GM12891 (cell line): ENCODE data around the gene KCP.

ENCODE experiments used
- DNase-seq: peaks from one replicate; pipeline ENCODE4 v3.0.0; 2011; ENCODE audit warnings: low spot score; ENCODE audit not compliant: insufficient read length
- FAIRE-seq: peaks from 2 replicates; lab custom pipeline; 2011; peaks lifted over from hg19 to GRCh38; lab: Jason Lieb, UNC
- PAX5 ChIP-seq: IDR thresholded peaks from 2 replicates; pipeline ENCODE4 v1.6.1; 2011; ENCODE audit warnings: low read length, moderate library complexity, mild to moderate bottlenecking; ENCODE audit not compliant: insufficient read depth, severe bottlenecking
- POLR2A ChIP-seq: IDR thresholded peaks from 2 replicates; pipeline ENCODE4 v1.6.1; 2011; ENCODE audit warnings: low read depth, low read length, control low read depth
- POLR2AphosphoS5 ChIP-seq: IDR thresholded peaks from 2 replicates; pipeline ENCODE4 v1.6.1; 2011; ENCODE audit warnings: low read depth, low read length, control low read depth
- POU2F2 ChIP-seq: IDR thresholded peaks from 2 replicates; pipeline ENCODE4 v1.6.1; 2011; ENCODE audit warnings: low read depth, mild to moderate bottlenecking, control low read depth, low read length, moderate library complexity
- SPI1 ChIP-seq: IDR thresholded peaks from 2 replicates; pipeline ENCODE4 v1.6.1; 2011; ENCODE audit warnings: low read depth, low read length, control low read depth
- TAF1 ChIP-seq: IDR thresholded peaks from 2 replicates; pipeline ENCODE4 v1.6.1; 2011; ENCODE audit warnings: low read depth, low read length, control low read depth

Gene KCP

DNA sequence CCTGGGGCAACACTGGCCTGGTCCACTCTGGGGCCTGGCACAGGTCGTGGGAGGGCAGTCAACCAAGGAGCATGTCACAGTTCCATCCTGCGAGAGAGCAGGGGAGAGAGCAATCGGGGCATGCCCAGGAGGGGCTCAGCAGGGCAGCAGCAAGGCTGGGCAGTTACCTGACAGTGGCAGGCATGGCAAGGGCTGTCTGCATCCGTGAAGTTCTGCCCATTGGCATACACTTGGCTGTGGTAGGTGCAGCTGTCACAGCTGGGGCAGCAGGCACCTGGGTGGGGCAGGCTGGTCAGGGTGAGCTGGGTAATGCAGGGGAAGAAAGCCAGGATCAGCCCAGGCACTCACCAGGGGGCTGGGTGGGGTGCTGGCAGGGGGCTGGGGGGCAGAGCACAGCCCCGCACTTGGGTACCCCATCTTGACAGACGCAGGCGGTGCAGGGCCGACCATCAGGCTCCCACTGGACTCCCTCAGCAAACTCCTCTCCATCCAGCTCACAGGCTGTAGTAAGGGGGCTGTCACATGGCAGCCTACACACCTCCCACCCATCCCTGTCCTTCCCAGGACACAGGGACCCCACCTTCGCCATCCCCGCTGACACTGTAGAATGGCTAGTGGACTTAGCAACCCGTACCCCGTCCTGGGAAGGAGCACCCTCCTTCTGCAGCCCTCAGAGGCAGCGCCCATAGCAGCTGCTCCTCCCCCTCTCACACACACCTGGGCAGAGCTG lies 17.8 kb downstream of the KCP start:
- no peak for DNase-seq
- no peak for FAIRE-seq
- TF ChIP-seq TAF1: no peak
- no peak for TF ChIP-seq PAX5
- TF ChIP-seq POU2F2: no peak
- TF ChIP-seq SPI1: no peak
- TF ChIP-seq POLR2AphosphoS5: no peak
- no peak for TF ChIP-seq POLR2A

- DNase-seq (no peak), FAIRE-seq (no peak)
- no peak for TF ChIP-seq PAX5
- no peak for TF ChIP-seq TAF1
- TF ChIP-seq SPI1: no peak
- TF ChIP-seq POU2F2: no peak
- no peak for TF ChIP-seq POLR2A
- TF ChIP-seq POLR2AphosphoS5: no peak
Measured at GRCh38 chr7:128891942-128892269, 18.6 kb downstream of the KCP start.

DNA sequence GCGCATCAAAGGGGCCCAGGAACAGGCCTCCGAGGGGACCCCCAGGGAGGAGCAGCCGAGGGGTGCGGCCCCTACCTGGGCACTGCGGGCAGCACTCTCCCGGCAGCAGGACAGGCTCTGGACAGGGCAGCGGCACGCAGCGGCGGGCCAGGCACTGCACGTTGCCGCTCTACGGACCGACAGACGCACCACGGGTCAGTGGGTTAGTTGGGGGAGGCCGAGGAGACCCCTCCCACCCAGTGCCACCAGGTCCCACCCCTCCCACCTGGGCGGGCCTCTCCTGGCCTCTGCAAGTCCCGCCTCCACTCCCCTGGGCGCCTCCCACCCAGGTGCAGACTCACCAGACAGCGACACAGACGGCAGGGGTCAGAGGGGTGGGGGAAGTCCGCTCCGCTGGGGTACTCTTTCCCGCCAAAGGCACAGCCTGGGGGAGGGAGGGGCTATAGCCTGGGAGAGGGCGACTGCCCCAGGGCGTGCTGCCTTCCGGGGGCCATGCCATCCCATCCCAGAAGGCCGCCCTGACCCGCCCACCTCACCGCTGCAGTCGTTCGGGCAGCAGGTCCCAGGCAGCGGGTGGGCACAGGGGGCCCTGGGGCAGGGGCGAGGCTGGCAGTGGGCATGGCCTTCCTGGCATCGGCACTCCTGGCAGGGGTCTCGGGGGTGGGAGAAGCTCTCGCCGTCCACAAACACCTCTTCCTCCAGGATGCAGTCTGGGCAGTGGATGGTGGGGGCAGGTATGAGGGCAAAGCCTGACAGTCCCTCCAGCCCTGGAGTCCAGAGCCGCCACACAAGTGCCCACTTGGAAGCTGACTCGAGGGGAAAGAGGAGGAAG lies 19.2 kb downstream of the KCP start:
- FAIRE-seq (peak; percentile 33), DNase-seq (no peak)
- TF ChIP-seq TAF1 (no peak), SPI1 (no peak), POU2F2 (no peak), PAX5 (no peak), POLR2AphosphoS5 (no peak), POLR2A (no peak)

DNA sequence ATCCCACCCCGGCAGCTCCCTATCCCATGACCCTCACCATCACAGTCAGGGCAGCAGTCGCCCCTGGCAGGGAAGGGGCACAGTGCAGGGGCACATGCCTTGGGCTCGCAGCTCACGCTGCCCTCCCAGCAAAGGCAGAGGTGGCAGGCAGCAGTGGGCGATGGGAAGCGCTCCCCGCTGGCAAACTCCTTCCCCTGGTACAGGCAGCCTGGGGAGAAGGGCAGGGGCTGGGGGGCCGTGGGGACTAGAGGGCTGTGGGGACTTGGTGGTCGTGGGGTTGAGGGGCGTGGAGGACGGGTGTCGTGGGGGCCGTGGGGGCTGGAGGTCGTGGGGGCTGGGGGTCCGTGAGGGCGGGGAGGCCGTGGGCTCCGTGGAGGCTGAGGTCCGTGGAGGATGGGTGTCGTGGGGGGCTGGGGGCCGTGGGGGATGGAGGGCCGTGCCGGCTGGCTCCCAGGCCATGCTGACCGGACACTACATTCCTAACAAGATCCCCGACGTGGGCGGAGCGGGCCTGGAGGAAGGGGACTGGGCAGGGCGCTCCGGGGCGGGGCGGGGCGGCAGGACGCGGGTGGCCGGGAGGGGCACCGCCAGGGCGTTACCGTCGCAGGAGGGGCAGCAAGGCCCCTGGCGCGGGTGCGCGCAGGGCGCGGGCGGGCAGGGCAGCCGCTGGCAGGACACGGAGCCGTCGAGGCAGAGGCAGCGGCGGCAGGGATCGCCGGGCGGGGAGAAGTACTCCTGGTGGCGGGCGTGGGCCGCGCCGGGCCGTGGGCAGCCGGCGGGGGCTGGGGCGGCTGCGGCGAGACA lies 20.0 kb downstream of the KCP start:
- TF ChIP-seq TAF1 (no peak), POLR2AphosphoS5 (no peak), SPI1 (no peak), POLR2A (no peak), POU2F2 (no peak), PAX5 (no peak)
- no peak for FAIRE-seq
- DNase-seq: no peak

GRCh38 chr7:128889121-128889520 lies 21.4 kb downstream of the KCP start:
- TF ChIP-seq POLR2AphosphoS5: no peak
- TF ChIP-seq PAX5: no peak
- TF ChIP-seq POU2F2: no peak
- no peak for TF ChIP-seq SPI1
- TF ChIP-seq POLR2A: no peak
- no peak for TF ChIP-seq TAF1

DNA sequence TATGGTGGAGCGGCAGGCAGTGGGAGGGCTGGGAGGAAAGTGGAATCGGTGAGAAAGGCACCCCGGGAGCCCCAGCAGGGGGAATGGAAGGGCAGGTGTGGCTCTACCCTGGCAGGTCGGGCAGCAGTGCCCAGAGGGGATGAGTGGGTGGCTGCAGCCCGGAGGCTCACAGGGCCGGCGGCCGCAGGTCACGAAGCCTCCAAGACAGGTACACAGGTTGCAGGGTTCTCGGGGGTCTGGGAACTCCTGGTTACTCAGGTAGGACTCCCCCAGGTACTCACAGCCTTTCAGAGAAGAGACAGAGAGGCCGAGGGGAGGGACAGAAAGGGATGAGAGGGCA lies 21.8 kb downstream of the KCP start:
- TF ChIP-seq POLR2A (no peak), POU2F2 (no peak), POLR2AphosphoS5 (no peak), SPI1 (no peak), PAX5 (no peak), TAF1 (no peak)
- no peak for DNase-seq
- no peak for FAIRE-seq

More at GRCh38 chr7:128889121-128889520, 21.4 kb downstream of the KCP start:
- DNase-seq (no peak), FAIRE-seq (no peak)

DNA sequence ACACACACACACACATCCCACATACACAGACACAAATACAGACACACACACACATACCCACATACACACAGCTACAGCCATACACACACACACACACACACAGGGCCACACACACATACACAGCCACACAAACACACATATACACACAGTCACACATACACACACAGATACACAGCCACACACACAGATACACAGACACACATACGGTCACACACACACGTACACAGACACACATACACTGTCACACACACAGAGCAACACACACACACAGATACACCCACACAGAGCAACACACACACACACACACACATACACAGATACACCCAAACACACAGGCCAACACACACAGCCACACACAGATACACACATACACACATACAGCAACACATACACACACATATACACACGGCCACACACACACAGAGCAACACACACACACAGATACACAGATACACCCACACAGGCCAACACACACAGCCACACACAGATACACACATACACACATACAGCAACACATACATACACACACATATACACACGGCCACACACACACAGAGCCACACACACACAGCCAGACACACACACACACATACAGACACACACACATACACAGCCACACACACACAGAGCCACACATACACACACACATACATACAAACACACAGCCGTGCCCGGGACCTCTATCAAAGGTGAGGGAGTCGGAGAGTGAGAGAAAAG lies 22.3 kb downstream of the KCP start:
- FAIRE-seq: no peak
- DNase-seq: no peak
- TF ChIP-seq POLR2A (no peak), SPI1 (no peak), TAF1 (no peak), POU2F2 (no peak), POLR2AphosphoS5 (no peak), PAX5 (no peak)

- TF ChIP-seq PAX5 (no peak), POU2F2 (no peak), POLR2AphosphoS5 (no peak)
- FAIRE-seq: peak; percentile 95
- no peak for DNase-seq
Measured at GRCh38 chr7:128887169-128888038, 23.1 kb downstream of the KCP start.
